Loucy (cell line): ENCODE data around the gene CDH8.

Experiments
- EZH2phosphoT487 ChIP-seq: fragments of 200-600 bp; IDR thresholded peaks from 2 replicates; pipeline ENCODE4 v1.6.1; 2018; ENCODE audit warnings: antibody characterized with exemption, mild to moderate bottlenecking, moderate library complexity, borderline replicate concordance
- TF ChIP-seq, protein P1 (sequence below): fragments of 200-600 bp; sonication (generic); conservative IDR thresholded peaks from 2 replicates; pipeline ENCODE4 v1.5.1; 2014; ENCODE audit warnings: mild to moderate bottlenecking, antibody characterized with exemption, low read length

DNA sequence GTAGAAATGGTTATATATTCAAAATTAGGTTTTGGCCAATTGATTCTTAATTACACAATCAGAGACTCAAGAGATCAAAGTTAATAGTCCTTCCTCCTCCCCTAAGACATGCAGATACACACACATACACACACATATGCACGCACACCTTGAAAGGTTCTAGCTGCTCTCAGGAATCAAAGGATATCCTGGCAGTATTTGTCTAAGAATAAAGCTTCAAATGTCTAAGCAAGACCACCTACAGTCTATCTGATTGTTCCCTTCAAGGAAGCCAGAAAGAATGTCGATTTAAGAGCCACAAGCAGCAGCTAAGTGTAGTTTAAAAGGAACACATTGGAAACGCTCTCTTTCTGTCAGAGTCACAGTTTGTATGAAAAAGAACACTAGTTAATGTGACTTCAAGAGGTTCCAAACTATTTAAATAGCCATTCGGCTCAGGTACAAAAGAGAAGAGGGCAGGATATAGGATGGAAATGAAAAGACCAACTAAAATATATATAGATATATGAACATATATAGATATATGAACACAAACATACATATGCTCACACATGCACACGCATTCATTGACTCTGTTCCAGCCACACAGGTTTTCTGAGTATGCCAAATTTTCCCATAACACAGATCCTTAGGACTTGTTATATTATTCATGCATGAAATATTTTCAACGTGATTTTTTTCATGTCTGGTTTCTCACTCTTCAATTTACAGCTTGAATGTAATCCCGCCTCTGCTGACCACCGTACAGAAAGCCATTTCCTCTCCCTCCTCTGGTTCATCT is 79.0 kb downstream of the CDH8 start:
- TF ChIP-seq, protein P1, sequence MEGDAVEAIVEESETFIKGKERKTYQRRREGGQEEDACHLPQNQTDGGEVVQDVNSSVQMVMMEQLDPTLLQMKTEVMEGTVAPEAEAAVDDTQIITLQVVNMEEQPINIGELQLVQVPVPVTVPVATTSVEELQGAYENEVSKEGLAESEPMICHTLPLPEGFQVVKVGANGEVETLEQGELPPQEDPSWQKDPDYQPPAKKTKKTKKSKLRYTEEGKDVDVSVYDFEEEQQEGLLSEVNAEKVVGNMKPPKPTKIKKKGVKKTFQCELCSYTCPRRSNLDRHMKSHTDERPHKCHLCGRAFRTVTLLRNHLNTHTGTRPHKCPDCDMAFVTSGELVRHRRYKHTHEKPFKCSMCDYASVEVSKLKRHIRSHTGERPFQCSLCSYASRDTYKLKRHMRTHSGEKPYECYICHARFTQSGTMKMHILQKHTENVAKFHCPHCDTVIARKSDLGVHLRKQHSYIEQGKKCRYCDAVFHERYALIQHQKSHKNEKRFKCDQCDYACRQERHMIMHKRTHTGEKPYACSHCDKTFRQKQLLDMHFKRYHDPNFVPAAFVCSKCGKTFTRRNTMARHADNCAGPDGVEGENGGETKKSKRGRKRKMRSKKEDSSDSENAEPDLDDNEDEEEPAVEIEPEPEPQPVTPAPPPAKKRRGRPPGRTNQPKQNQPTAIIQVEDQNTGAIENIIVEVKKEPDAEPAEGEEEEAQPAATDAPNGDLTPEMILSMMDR: no peak
- TF ChIP-seq EZH2phosphoT487: no peak
